ENCODE results near the gene APOA5. TPM values are rescaled to one million over a fixed set of nuclear protein-coding genes. Genes with fewer than 3 reads are reported as not detected.

APOA5 gene
- total RNA-seq, 1 experiment from 2014 or later: not detected

DNA sequence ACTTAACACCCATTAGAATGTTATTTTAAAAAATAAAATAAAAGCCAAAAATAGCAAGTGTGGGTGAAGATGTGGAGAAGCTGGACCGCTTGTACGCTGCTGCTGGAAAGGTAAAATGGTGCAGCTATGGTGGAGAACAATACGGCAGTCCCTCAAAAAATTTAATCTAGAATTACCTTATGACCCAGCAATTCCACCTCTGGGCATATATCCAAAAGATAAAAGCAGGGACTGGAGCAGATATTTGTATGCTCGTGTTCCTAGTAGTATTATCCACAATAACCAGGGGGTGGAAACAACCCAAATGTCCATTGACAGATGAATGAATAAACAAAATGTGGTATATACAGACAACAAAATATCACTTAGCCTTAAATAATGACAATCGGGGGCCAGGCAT, 6.1 kb upstream of the APOA5 start:
- DNase-seq (ENCODE audit: low spot score): no peak

DNA sequence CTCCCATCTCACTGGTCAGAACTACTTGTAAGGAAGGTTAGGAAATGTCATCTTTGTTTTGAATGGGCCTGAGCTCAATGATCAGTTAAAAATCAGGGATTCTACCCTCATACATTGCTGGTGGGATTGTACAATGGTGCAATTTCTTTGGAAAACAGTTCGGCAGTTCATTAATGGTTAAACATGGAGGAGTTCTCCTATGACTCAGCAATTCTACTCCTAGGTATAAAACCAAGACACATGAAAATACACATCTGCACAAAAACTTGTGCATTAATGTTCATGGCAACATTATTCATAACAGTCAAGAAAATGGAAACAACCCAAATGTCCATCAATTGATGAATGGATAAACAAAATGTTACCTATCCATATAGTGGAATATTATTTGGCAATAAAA, 4.9 kb upstream of the APOA5 start:
- no peak for DNase-seq (ENCODE audit: low spot score)

DNA sequence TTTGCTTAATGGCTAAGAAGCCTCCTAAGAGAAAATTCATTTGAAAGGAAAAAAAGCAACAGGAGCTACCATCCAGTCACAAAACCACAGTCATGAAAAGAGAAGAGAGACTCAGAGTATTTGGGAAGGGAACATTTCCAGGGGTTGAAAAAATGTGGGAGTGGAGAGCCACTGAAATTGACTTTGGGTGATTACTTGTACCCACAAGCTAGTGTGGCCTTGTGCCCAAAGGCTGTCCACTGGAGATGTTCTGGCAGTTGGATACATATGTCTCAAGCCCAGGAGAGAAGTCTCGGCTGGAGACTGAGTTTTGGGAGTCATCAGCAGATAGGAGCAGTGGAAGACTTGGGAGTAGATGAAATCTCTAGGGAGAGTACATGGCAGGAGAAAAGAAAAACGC, 3.2 kb upstream of the APOA5 start:
- no peak for DNase-seq (ENCODE audit: low spot score)

DNA sequence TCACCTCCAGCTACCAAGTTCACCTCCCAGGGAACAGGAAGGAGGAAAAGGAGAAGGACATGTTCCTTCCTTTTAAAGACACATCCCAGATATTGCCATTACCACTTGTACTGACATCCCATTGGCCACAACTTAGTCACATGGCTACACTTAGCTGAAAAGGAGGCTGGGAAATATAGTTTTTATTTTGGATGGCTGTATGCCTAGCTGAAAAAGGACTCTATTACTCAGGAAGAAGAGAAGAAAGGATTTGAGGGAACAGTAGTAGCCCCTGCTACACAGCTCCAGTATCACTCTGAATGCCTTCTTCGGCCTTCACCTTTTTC, 2.1 kb upstream of the APOA5 start:
- peak; percentile 50 for DNase-seq (ENCODE audit: low spot score)

DNA sequence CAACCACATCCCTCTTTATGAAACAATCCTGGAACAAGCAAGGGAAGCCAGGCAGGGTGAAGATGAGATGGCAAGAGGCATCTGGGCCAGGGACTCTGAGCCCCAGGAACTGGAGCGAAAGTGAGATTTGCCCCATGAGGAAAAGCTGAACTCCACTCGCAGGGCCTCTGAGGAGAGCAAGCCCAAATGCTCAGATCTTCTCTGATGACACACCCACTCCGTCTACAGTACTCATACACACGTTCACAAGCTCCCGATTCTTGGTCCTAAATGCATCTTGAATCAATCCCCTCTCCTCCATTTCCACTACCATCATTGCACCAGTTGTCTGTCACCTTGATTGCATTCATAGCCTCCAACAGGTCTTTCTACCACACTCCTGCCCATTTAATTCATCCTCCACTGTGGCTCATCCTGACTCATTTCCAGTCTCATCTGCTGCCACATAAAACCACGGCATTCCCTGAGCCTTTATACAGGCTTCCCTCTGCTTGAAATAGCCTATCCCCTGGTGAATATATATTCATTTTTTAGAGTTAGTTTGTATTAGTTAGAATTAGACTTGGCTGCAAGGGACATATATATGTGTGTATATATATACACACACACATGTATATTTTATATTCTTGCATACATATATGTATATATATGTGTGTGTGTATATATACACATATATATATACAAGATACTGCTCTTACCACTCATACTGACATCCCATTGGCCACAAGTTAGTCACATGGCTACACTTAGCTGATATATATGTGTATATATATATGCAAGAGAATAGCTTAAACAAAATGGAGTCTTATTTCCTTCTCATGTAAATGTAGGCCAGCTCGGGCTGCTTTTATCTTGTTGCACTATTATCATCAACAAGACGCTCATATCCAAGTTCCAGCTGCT, 1.4 kb upstream of the APOA5 start:
- no peak for DNase-seq (ENCODE audit: low spot score)

DNA sequence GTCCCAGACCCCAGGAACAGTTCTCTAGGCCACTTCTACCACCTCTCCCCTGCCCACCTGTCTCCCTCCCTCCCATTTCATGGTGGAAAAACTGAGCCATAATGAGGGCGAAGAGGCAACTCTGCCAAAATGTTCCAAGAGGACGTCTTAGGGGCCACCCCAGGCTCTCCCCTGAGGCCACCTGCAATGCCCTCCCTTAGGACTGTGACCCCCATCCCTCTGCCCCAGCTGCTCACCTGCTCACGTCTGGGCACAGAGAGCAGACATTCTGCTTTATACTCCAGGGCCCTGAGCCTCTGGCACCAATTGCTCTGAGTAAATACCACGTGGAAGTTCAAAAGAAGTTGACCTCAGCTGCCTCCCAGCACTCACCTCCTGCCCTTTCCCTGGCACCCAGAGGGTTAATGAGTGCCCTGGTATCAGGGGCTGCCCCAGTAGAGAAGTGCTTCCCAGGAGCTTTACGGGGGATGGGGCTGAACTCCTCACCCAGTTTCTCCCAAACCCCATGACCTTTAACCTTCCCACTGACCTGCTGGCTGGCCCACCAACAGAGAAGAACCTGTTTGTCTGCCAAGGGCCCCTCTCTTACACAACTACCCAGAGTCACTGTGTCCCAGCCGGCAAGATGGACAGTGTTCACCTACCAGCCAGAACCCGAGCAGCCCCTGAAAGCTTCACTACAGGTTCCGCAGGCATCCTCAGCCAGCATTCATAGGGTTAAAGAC, 627 bp upstream of the APOA5 start:
- DNase-seq (ENCODE audit: low spot score): no peak

DNA sequence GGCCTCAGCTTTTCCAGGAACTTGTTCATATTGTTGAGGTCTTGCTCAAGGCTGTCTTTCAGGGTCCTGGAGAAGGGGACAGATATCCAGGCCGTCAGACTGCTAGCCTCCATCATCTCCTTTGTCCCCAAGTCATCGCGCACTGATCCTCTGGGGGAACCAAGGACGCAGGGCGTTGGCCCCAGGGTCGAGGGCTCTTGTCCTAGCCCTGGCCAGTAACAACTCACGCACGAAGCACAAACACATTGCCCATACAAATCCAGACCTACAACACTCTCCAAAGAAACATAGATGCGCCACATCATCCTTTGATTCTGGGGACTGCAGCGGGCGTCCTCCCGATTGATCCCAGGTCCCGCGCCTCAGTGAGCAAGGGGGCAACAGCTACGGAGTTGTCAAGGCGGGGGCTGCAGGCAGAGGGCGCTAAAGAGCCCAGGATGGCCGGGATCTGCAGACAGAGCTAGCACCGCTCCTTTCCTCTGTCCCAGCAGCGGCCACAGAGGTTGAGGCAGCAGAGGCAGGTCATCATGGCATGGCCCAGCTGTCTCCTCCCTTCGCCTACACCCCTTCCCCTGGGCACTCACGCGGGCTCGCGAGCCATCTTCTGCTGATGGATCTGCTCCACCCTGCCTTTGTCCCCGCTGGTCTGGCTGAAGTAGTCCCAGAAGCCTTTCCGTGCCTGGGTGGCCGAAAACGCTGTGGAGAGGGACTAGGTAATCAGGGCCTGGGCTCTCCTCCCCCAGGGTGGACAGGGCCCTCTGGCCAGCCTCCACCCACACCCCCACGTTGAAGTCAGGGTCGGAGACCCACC, 472 bp downstream of the APOA5 start:
- DNase-seq (ENCODE audit: low spot score): peak; percentile 81

DNA sequence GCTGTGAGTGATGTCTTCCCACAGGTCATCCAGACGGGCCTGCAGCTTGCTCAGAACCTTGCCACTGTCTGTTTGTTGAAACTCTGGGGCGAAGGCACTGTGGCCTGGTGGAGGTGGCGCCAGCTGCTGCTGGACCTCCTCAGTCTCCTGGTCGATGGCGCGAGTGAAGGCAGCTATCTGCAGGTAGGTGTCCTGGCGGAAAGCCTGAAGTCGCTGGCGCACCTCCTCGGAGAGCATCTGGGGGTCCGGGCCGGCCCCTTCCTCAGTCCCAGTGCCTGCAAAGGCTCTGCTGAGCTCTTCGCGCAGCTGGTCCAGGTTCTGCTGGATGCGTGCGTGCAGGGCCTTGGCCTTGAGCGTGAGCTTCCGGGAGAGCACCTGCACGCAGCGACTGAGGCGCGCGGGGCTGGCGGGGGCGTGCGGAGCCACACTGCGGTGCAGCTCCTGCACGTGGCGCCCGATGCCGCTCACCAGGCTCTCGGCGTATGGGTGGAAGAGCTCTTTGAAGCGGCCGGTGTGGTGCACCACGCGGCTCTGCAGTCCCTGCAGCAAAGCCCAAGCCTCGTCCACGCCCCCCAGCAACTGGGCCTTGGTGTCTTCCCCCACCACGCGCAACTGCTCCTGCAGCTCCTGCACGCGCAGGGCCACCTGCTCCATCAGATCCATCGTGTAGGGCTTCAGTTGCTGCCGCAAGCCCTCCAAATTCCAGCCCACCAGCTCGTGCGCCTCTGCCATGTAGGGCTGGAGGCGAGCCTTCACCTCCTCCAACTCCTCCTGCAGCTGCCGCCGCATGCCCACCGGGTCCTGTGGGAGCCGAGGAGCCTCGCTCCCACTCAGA, 1.3 kb downstream of the APOA5 start:
- no peak for DNase-seq (ENCODE audit: low spot score)

DNA sequence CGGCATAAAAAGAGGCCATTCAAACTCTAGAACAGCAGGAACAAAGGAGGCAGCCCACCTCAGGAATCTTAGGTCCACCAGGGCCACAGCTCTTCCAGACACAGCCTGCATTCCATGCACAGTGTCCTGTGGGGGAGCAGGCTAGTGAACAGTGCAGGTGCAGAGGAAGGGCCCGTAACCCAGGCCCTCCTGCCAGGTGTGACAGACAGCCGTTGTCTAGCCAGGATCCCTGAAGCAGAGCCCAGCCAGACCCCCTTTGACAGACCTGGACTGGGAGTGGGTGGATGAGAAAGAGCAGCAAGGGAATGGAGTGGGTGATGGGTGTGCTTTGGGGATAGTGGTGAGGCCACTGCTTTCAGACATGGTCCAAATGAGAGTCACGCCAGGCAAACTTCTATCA, 2.7 kb downstream of the APOA5 start:
- no peak for DNase-seq (ENCODE audit: low spot score)

DNA sequence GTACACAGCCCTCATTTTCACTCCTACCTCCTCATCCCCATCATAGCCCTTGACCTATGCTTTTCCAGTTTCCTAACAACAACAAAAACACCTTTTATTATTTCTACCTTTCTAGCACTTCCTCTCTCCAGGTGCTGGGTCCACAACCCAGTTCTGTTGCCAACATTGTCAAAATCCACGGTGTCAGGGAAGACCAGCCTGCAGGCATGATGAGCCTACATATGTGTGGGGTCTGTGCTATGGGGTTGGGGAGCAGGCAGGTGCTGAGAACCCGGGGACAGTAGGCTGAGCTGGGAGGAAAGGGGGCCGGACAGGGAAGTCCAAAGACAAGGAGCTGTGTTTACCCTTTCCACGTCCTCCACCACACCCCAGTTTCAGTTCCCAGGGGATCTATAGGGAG, 3.1 kb downstream of the APOA5 start:
- DNase-seq (ENCODE audit: low spot score): no peak

DNA sequence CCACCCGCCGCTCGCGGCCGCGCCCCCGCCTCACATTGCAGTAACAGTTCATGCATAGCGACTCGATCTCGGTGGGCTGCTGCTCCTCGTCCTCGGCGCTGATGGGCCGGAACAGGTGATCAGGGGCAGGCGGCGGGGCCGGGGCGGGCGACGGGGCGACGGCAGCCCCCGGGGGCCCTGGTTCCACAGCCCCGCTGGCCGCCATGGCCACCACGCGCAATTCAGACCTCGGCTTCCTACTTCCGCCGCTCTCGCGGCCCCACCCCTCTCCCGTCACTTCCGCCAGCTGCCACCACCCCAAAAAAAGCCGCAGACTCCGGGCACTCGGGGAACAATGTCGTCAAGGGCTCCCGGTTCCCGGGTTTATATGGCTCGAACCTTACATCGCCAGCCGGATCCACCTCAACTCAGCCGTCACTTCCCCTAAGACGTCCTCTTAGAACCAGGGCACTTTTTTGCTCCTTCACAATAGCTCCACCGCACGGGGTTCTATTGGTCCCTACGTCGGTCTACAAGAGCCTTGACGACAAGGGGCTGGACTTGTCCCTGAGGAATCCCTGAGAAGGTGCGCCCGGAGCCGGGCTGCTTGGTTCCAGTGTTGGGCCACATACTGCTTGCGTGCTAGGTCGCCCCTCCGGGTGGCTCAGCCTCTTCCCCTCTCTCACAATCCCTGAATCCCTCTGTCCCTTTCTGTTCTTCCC, 3.7 kb downstream of the APOA5 start, which contains the start of gene ZPR1:
TSS of gene ZPR1 (minus strand) at position 238 of the 701 bp plus-strand sequence. CDS start at position 205, 33 bp downstream.
- DNase-seq (ENCODE audit: low spot score): peak; percentile 82

DNA sequence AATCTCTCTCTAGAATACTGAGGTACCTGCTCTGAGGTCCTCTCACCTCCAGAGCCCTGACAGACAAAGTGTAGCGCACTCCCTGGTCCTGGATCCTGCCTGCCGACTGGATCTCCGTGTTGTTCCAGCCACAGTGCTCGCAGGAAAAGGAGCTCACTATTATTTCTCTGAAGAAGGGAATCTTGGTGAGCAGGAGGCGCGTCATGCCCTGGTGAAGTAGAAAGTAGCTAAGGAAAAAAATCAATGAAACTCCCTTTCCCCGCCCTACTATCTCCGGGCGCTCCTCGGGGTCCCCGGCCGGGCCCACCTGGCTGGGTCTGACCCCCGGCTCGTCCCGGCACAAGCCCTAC, 4.3 kb downstream of the APOA5 start:
- peak; percentile 22 for DNase-seq (ENCODE audit: low spot score)

DNA sequence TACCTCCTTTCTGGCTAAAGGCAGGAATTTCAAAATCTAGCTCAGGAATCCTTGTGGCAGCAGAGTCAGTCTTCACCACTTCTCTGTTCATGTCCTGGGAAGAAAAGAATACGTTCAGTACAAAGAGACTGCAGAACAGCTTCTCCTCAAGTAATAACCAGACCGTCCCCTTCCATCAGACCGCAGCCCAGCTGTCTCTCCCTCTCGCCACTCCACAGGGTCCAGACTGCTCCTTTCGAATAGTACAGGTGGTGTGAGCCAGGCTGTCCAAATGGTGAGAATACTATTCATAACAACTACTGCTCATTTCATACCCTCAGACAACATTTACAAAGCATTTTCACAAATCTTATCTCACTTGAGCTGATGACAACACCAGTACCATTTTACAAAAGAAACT, 4.7 kb downstream of the APOA5 start:
- DNase-seq (ENCODE audit: low spot score): no peak

DNA sequence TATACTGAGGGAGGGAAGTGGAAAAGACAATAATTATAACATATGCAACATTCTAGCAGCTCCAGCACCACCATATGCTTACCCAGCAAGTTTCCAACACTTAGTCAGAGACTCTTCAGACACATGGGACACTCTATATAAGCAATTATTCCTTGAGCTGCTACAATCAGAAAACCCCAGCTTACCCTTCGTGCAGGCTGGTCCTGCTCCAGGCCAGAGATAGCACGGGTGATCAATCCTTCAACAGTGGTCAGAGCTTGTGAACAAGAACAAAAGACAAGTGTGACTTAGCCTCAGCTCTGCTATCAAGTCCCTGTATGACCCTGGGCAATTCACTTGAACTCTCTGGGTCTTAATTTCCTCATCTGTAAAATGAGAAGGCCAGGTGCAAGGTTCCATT, 5.4 kb downstream of the APOA5 start:
- DNase-seq (ENCODE audit: low spot score): no peak

DNA sequence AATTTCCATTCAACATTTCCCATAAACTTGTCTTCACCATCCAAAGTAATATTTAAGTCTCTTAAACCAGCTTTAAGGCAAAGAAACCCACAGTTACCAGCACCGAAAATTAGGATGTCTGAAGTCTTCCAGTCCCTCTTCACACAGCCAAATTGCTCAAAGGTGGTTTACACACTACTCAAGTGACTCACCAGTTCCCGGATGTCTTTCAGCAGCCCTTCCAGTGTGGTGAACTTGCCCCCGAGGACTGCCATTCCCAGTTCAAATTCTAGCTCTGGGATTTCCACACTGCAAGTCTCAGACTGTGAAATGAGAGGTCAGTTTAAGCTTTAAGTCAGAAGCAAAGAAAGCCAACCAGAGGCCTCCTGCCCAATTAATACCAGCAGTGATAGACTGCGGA, 9.0 kb downstream of the APOA5 start:
- no peak for DNase-seq (ENCODE audit: low spot score)

DNA sequence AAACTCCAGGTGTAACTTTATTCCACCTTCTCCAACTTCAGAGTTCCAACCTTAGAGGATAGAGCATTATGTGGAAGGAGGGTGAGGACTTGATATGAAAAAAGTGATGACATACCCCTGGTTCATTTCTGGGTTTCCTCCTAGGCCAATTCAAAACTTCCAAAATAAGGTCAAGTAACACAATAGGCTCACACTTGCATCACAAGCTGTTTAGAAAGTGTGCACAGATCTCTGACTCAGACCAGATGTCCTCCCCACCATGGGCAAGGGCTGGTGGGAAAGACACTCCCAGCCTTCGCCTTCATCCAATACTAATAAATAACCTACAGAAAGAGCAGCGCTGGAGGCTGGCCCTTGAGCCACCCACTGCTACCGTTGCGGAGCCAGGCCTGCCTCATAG, 13.1 kb downstream of the APOA5 start:
- no peak for DNase-seq (ENCODE audit: low spot score)

DNA sequence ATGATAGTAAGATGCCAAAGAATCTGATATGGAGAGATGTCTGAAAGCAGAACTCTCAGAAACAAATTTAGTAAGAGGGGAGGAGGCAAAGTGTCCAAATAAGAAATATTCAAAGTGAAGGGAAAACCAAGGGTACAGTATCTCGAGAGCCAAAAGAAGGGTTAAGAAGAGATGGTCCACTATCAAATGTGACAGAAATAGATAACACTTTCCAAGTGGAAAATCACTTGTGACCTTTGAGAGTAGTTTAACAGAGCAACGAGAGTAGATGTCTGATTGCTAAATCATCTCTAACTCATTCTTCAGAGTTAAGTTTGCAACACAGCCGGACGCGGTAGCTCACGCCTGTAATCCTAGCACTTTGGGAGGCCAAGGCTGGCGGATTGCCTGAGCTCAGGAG, 14.6 kb downstream of the APOA5 start:
- DNase-seq (ENCODE audit: low spot score): no peak

DNA sequence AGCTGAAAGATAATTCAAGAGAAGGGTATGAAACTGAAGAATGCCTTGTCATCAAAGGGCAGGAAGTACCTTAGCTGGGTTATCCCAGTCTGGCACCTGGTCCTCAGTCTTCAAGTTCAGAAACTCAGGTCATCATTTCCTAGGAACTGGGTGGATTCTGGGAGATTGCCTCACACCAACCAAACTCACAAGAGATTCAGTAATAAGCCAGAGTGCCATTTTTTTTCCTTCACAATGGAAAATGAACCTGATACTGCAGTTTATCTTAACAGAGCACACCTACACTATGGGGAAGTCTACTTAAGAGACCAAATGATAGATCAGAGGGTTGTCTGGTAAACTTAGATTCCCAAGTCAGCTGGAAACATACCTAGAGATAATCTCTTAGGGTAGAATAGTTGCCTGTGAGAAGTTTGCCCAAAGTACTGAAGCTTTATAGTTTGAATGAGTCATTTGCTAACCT, 15.1 kb downstream of the APOA5 start:
- no peak for DNase-seq (ENCODE audit: low spot score)

DNA sequence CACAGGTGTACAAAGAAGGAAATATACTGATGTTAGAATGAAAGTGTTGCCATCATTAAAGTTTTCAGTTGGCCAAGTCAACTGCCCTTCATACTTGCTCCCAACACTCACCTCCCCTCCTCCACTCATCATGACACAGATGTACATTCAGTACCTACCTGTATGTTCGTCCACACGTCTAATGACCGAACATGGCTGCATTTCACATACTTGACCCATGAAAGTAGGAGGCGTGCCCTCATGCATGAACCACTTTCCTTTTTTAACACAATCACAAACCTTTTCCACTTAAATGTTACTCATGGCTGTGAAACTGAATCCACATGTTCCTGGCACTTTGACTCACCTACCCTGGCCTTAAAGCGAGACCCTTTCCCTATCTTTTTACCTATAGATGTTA, 15.7 kb downstream of the APOA5 start:
- DNase-seq (ENCODE audit: low spot score): no peak

DNA sequence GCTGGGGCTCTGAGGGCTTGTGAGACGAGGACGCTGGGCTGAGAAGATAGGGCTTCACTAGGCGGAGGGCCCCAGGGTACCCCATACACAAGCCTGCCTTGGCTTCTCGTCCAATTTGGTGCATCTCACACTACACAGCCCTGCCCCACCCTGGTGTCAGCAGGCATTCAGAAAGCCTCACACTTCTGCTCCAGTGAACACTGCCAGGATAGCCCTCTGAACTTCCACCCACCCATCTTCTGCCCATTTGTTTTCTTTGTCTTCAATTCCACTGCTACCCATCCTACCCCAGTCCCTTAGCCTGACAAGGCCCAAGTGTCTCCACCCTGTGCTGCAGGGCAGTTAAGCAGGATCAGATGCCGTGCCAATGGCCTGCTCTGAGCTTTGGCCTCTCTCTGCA, 17.0 kb downstream of the APOA5 start:
- DNase-seq (ENCODE audit: low spot score): no peak
